NCI-H128 (cell line): ENCODE data around the gene LRAT.
"Not testable (repeated sequence)": the region's sequence is repeated elsewhere in the genome, so short reads cannot be mapped to it uniquely, and the experiment has no call there.

Source experiments
- DNase-seq: peaks from one replicate; lab custom pipeline; 2025; ENCODE audit not compliant: unreplicated experiment; lab: John Stamatoyannopoulos, UW

LRAT gene

GRCh38 chr4:154743683-154744340, at the start of gene LRAT:
TSS of gene LRAT (plus strand) at chr4:154744000. CDS start at chr4:154744327, 327 bp downstream.
- DNase-seq: no peak

GRCh38 chr4:154707877-154708276, 35.9 kb upstream of the LRAT start:
- DNase-seq: no peak

- DNase-seq: no peak
Measured at GRCh38 chr4:154709550-154709949, 34.2 kb upstream of the LRAT start.

- no peak for DNase-seq
Measured at GRCh38 chr4:154711522-154711921, 32.3 kb upstream of the LRAT start.

- DNase-seq: no peak
Measured at GRCh38 chr4:154714339-154715040, 29.3 kb upstream of the LRAT start.

- no peak for DNase-seq
Measured at GRCh38 chr4:154719087-154719486, 24.7 kb upstream of the LRAT start.

GRCh38 chr4:154720123-154720522, 23.7 kb upstream of the LRAT start:
- DNase-seq: no peak

GRCh38 chr4:154720618-154721267, 23.1 kb upstream of the LRAT start:
- DNase-seq: no peak

GRCh38 chr4:154722262-154722661, 21.5 kb upstream of the LRAT start:
- DNase-seq: no peak

- DNase-seq: not testable (repeated sequence)
Measured at GRCh38 chr4:154723601-154724000, 20.2 kb upstream of the LRAT start.

GRCh38 chr4:154727540-154727939, 16.3 kb upstream of the LRAT start:
- no peak for DNase-seq

GRCh38 chr4:154731756-154732155, 12.0 kb upstream of the LRAT start:
- no peak for DNase-seq

GRCh38 chr4:154732669-154733068, 11.1 kb upstream of the LRAT start:
- no peak for DNase-seq

GRCh38 chr4:154736770-154737169, 7.0 kb upstream of the LRAT start:
- DNase-seq: no peak

- DNase-seq: no peak
Measured at GRCh38 chr4:154738426-154738825, 5.4 kb upstream of the LRAT start.

GRCh38 chr4:154739111-154739510, 4.7 kb upstream of the LRAT start:
- no peak for DNase-seq

GRCh38 chr4:154740462-154740861, 3.3 kb upstream of the LRAT start:
- DNase-seq: no peak

GRCh38 chr4:154741131-154741665, 2.6 kb upstream of the LRAT start:
- DNase-seq: no peak

GRCh38 chr4:154741922-154742850, 1.6 kb upstream of the LRAT start:
- DNase-seq: no peak

- DNase-seq: no peak
Measured at GRCh38 chr4:154744341-154744926, 634 bp downstream of the LRAT start.
